Mucosa of gallbladder (tissue), 1 donor: Measurements from ENCODE around the gene CSMD2. TPM values are rescaled to one million over a fixed set of nuclear protein-coding genes. Genes with fewer than 3 reads are reported as not detected.
"Not testable (repeated sequence)": the region's sequence is repeated elsewhere in the genome, so short reads cannot be mapped to it uniquely, and the experiment has no call there.

ENCODE experiments used
- DNase-seq: peaks from one replicate; pipeline ENCODE4 v3.0.0-alpha.2; 2020; ENCODE audit warnings: low spot score
- total RNA-seq: library from RNA; stranded (reverse); gene quantifications from one replicate; pipeline ENCODE4 v1.2.1, GENCODE V29; 2021
- donor health status: DM: no; HTN: no; CAD: no.

Gene CSMD2
- total RNA-seq, 1 donor from 2014 or later = 6.5 TPM

DNA sequence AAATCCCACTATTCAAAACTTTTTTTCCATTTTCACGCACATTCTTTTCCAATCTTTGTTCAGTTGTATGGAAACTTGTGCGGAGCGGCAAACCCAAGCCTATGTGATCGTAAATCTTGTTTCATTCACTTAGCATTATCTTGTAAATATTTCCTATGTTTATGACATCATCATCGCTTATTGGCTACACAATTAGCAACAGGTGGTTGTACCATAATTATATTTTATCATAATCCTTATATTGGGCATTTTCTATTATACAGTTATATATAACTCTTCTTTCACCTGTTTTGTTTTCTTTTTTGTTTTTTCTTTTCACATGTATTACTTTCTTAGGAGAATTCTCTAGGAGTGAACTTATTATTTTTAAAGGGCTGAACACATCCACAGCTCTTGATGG lies 627.1 kb downstream of the CSMD2 start:
- no peak for DNase-seq

- DNase-seq = no peak
Observed at GRCh38 chr1:33535334-33535733, 629.7 kb downstream of the CSMD2 start.

GRCh38 chr1:33532936-33533335 lies 632.1 kb downstream of the CSMD2 start:
- DNase-seq = no peak

GRCh38 chr1:33532250-33532649 lies 632.8 kb downstream of the CSMD2 start:
- DNase-seq = no peak

DNA sequence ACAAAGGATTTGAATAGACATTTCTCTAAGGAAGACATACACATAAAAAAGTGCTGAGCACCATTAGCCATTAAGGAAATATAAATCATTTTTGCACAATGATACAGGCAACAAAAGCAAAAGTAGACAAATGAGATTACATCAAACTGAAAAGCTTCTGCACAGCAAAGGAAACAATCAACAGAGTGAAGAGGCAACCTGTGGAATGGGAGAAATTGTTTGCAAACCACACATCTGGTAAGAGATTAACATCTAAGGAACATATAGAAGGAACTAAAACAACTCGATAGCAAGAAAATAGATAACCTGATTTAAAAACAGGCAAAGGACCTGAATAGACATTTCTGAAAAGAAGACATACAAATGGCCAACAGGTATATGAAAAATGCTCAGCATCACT lies 635.1 kb downstream of the CSMD2 start:
- no peak for DNase-seq

GRCh38 chr1:33527934-33528333 lies 637.1 kb downstream of the CSMD2 start:
- no peak for DNase-seq

DNA sequence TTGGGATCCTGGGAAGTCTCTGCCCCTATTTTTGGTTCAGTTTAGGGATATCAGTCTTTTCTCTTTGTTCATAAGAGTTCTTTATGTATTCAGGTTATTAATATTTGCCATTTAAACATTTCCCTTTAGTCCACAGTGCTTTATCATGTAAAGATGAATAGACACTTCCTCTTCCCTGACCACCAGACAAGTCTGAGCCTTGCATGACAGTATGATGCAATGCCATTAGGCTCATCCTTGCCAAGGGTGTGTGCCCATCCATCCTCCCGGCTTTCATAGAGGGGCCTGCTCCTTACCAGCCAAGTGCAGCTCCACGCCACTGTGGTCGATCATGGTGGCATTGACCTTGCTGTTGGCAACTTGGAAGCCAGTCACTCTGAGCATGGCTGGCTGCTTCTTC lies 640.4 kb downstream of the CSMD2 start:
- no peak for DNase-seq

DNA sequence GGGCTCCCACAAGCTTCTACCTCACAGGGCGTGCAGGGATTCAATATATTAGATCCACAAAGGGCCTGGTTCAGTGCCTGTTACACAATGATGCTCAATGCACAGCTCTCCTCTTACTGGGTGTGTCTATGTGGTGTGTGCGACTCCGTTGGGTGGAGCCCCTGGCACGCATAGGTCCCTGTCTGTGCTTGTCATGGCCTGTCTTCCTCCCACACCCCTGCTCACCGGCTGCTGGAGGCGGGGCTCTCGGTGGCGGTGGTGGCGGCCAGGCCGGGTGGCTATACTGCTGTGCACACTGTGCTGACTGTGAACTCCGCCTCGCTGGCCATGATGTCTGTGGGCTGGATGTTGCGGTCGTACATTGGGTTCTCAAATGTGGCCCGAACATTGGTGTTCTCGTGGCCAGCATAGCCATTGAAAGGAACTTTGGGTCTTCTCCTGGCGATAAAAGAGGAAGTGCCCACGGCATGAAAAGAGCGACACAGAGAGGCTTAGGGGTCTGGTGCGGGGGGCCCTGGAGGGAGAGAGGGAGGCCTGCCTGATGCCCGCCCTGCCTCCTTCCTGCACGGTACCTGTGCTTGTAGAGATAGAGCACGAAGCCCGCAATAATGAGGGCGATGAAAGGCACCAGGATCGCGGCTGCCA lies 645.7 kb downstream of the CSMD2 start:
- DNase-seq = no peak

DNA sequence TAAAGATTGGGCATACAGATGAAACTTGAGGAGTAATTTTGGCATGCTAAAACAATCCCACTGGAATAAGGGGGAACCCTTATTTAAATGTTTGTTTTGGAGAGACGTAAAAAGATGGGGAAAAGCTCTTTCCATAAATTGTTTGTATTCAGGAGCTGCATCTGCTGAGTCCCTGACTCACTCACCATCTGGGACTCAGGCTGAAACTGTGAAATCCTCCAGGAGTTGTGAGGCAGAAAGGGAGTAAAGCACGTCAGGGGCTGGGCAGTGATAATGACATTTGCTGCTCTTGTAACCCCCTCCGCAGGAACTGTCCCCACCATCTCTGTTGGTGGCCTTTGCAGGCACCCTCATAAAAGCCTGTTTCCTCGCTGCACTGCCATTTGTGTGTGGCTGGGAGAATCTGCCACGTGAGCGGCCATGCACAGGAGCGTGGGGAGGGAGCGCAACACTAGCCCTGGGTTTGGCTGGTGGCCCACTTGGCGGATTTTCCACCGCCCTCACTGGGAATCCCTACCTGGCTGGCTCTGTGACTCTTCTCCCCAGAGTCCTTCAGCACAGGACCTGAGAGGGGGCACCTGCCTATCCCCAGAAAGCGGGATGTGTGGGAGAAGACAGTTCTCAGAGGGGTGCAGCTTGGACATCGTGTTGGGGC lies 647.3 kb downstream of the CSMD2 start:
- no peak for DNase-seq

GRCh38 chr1:33516891-33517567 lies 648.0 kb downstream of the CSMD2 start:
- DNase-seq = no peak

DNA sequence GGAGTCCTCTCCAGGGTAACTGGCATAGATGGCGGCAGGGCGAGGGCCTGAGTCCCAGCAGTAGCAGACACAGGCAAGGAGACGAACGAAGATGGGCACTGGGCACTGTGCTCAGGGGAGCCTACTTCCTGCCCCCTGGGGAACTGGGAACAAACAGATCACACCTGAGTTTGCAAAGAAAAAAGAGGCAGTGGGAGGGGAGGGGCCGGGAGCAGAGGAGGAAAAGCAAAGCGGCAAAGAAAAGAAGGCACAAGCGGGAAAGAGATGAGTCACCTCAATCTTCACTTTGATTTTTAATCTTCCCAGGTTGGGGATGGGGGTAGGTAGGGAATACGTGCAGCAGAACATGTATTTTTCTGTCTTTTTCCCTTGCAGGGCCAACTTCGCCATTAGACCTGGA lies 648.6 kb downstream of the CSMD2 start:
- no peak for DNase-seq

DNA sequence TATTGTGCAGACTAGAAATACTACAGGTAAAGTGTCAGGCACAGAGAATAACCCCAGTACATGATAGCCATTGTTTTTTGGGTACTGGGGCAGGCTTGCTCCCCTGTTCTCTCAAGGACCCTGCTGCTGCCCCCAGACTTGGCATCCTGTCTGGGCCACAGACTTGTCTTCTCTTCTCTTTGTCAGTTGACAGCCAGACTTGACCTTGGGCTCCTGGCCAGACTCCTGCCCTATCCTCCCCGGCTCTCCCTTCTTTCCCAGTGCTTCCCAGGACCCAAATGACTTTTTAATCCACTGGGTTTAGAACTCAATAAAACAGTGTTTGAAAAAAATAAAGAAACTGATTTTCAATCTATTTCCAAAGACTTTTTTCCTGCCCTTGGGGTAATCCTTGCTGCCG lies 649.4 kb downstream of the CSMD2 start:
- DNase-seq = no peak

GRCh38 chr1:33515112-33515511 lies 649.9 kb downstream of the CSMD2 start:
- no peak for DNase-seq

DNA sequence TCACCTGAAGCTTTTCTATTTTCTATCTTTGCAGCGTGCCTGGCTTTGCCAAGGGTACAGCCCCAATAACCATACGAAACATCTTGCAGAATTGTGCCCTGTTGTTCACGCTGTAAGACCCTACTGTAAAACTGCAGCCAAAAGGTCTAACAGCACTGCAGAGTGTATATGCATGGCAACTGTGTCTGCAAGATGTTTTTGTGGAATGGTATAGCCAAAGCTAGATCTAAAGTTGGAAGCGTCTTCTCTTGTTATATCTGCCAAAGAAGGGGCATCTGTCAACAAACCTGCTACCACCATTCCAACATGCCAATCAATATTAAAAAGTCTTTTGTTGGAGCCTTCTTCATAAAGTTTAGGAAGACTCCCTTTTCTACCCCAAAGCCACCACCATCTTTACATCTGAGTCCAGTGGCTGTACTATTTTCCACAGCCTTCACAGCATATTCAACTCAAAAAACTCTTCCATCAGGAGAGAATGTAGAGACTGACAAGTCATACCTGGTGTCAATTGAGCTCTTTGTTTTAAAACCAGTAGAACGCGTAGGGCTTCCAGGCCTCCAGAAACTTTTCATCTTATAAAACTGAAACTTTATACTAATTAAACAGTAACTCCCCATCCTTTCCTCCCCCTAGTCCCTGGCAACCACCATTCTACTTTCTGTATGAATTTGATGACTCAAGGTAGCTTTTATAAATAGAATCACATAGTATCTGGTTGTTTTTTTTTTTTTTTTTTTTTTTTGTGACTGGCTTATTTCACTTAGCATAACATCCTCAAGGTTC lies 652.6 kb downstream of the CSMD2 start:
- no peak for DNase-seq

DNA sequence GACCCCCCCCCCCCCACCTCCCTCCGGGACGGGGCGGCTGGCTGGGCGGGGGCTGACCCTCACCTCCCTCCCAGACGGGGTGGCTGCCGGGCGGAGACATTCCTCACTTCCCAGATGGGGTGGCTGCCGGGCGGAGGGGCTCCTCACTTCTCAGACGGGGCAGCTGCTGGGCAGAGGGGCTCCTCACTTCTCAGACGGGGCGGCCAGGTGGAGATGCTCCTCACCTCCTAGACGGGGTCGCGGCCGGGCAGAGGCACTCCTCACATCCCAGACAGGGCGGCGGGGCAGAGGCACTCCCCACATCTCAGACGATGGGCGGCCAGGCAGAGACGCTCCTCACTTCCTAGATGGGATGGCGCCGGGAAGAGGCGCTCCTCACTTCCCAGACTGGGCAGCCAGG lies 655.8 kb downstream of the CSMD2 start:
- DNase-seq = not testable (repeated sequence)

DNA sequence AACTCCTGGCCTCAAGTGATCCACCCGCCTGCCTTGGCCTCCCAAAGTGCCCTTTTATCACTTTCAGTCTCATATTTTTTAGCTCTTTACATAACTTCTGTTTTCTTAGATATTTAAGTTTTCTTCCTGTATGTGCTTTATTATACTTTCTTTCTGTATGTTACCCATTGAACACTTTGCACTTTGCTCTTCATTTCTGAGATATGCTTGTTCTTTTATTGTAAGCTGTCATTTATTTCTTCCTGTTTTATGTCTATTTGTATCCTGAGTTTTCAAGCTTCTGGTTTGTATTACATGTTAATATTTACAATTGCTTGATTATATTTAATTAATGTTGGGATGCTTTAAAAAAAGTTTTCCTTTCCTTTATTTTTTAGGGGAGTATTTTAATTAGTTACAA lies 656.9 kb downstream of the CSMD2 start:
- DNase-seq = no peak

GRCh38 chr1:33507661-33508060 lies 657.4 kb downstream of the CSMD2 start:
- DNase-seq = no peak

DNA sequence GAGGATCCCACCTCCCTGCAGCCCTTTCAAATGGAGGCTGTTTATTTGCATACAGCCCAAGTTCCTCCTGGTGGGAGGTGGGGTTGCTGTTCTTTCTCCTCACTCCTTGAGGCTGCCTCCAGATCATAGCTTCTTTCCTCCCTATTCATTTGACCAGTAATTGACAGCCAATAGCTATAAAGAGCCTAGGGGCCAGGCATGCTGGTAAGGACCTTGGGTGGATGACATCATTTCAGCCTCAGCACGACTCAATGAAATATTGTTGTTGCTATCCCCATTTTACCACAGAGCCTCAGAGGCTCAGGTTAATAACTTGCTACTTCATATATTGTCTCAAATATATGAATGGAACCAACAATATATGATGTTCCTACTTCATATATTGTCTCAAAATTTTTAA lies 661.5 kb downstream of the CSMD2 start:
- no peak for DNase-seq

DNA sequence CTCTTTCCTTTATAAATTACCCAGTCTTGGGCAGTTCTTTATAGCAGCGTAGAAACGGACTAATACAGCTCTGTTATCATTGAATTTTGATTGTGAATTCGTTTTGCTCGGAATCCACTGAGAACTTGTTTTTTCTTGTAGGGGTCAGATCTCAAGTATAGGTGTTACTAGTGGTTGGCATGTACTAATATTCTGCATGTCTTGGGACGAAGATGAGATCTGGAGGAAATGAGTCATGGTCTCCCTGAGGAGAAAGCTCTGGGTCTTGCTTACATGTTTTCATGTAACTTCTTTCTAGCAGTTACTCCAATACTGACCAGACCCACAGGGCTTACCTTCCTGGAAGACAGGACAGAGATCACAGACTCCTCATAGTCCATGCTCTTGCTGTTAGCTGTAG lies 662.3 kb downstream of the CSMD2 start:
- no peak for DNase-seq

GRCh38 chr1:33501774-33502173 lies 663.3 kb downstream of the CSMD2 start:
- DNase-seq = no peak

DNA sequence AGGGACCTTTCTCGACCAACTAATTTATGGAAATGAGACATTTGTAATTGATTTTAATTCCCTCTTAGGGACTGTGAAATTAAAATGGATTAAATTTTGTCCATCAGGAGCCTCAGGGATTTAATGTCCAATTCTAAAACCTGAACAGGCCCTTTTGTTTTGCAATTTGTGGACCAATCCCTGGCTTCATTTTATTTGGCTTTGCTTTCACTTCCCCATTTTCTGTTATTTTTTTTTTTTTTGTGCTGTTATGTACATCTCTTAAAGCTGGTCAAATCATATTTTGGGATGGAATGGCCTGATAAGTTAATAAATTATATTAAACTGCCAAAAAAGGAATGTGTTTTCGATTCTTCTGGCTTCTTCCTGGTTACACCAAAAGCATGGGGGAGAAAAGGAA lies 663.7 kb downstream of the CSMD2 start:
- DNase-seq = no peak

DNA sequence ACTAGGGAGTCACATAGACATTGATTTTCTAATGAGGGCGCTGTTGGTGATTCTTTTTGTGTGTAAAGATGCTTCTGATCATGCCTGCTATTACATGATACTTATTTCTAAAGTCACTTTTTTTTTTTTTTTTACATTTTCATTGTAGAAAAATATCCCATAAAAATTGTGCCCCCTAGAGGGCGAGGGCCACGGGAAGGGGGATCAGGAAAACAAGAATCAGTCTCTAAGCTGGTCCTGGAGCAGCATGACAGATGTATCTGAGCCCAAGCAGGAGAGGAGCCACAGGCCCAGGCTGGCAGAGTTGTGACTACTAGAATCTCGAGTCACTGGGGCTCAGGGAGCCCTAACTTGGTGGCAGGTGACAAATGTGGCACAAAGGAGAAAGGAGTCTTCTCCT lies 664.5 kb downstream of the CSMD2 start:
- no peak for DNase-seq

DNA sequence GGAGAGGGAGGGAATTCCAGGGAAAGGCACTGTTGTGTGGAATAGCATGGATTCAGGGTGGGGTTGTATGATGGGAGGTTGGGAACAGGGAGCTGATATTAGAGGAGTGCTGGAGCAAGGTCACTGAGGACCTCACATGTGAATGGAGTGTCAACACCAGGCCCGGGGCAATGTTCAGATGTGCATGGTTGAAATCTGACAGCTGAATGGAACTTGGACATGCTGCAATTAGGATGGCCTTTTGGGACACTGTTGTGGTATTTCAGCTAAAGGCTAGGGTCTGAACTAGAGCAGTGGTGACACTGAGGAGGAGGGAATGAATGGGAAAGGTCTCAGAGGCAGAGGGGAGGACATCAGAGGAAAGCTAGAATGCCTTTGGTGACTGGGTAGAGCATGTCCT lies 667.6 kb downstream of the CSMD2 start:
- no peak for DNase-seq
